ES-I3 (cell line): ENCODE data around the gene NUP210L.

Experiments used
- H3K36me3 ChIP-seq: 2 replicates; pipeline ENCODE4 v1.6.1; 2013; ENCODE audit warnings: mild to moderate bottlenecking, low read length, control low read depth, moderate library complexity; ENCODE audit not compliant: insufficient read depth
- H3K4me1 ChIP-seq: 2 replicates; pipeline ENCODE4 v1.6.1; 2013; ENCODE audit warnings: mild to moderate bottlenecking, control low read depth, low read length; ENCODE audit not compliant: insufficient read depth
- H3K9ac ChIP-seq: 2 replicates; pipeline ENCODE4 v1.6.1; 2013; ENCODE audit warnings: low read depth, mild to moderate bottlenecking, low read length, moderate library complexity
- H3K9me3 ChIP-seq: 2 replicates; pipeline ENCODE4 v1.6.1; 2013; ENCODE audit warnings: mild to moderate bottlenecking, low read length, moderate library complexity; ENCODE audit not compliant: control insufficient read depth, insufficient read depth

NUP210L gene

GRCh38 chr1:153946622-153947241 lies 208.1 kb downstream of the NUP210L start, which contains the start of gene DENND4B:
TSS of gene DENND4B (minus strand) at chr1:153946718. CDS start at chr1:153944374, 2,344 bp downstream.
- Histone ChIP-seq H3K9ac (peak within 1 kb of the TSS; percentile 56), H3K9me3 (no peaks in the 10 kb centered on the region), H3K36me3 (peaks cover 8% of the 10 kb centered on the region; the same call in 1 of the 2 replicates), H3K4me1 (no peaks in the 10 kb centered on the region)

GRCh38 chr1:153945795-153946621 lies 208.9 kb downstream of the NUP210L start:
- peaks cover 9% of the 10 kb centered on the region for H3K36me3 ChIP-seq
- H3K4me1 ChIP-seq = no peaks in the 10 kb centered on the region
- H3K9ac ChIP-seq = peak overlapping the region; percentile 56
- no peaks in the 10 kb centered on the region for H3K9me3 ChIP-seq

GRCh38 chr1:153945131-153945794 lies 209.6 kb downstream of the NUP210L start:
- no peaks in the 10 kb centered on the region for H3K9me3 ChIP-seq
- H3K36me3 ChIP-seq = peaks cover 8% of the 10 kb centered on the region
- peak overlapping the region; percentile 56 for H3K9ac ChIP-seq
- no peaks in the 10 kb centered on the region for H3K4me1 ChIP-seq

- no peaks in the 10 kb centered on the region for H3K9me3 ChIP-seq
- H3K36me3 ChIP-seq = peaks cover 10% of the 10 kb centered on the region
- peak overlapping the region; percentile 56; the same call in 1 of the 2 replicates for H3K9ac ChIP-seq
- no peaks in the 10 kb centered on the region for H3K4me1 ChIP-seq
Observed at GRCh38 chr1:153944827-153945117, 210.1 kb downstream of the NUP210L start.

GRCh38 chr1:153944005-153944826 lies 210.7 kb downstream of the NUP210L start:
- Histone ChIP-seq H3K9me3 (no peaks in the 10 kb centered on the region), H3K36me3 (peaks cover 10% of the 10 kb centered on the region), H3K9ac (no peak overlapping the region), H3K4me1 (no peaks in the 10 kb centered on the region)

GRCh38 chr1:153942766-153943549 lies 211.9 kb downstream of the NUP210L start:
- no peak overlapping the region for H3K9ac ChIP-seq
- H3K36me3 ChIP-seq = peaks cover 8% of the 10 kb centered on the region
- no peaks in the 10 kb centered on the region for H3K4me1 ChIP-seq
- no peaks in the 10 kb centered on the region for H3K9me3 ChIP-seq
